ENCODE results near the gene LACRT. TPM values are rescaled to one million over a fixed set of nuclear protein-coding genes. Genes with fewer than 3 reads are reported as not detected.

Gene LACRT
- total and polyA plus RNA-seq, 2 donors (not counting 1 experiment from before 2014, with no cell fraction given): not detected

DNA sequence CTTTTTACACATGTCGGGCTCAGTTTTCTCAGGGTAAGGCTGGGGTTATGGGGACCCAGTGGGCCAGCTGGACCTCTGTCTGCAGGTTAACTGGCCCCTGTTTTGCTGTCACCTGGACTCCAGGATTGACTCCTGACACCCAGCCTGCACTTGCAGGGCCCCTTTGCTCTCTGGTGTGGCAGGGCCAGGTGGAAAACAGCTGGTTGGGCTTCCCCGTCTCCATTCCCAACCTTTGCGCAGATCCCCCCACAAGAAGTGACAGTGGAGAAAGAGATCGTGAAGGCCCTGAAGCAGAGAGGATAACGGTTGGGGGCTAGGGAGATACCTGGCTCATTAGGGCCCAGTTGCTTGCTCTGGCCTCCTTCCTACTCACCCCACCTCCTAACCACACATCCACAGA is 44.7 kb downstream of the LACRT start:
- Histone ChIP-seq H4K20me1 (ENCODE audit: control insufficient read depth, insufficient read depth, low read length, poor library complexity, severe bottlenecking) (no peaks in the 10 kb centered on the region), H3K36me3 (replicated peaks in 1 of 2; ENCODE audit: control extremely low read depth in 1 of 2, control insufficient read depth in 1 of 2, extremely low read depth in 1 of 2, insufficient read depth in 2 of 2, low read length in 1 of 2) (no peaks in the 10 kb centered on the region), H3K27me3 (replicated peaks in 1 of 4; ENCODE audit: control extremely low read depth in 1 of 4, control insufficient read depth in 3 of 4, insufficient read depth in 4 of 4, low read length in 3 of 4) (peaks cover 0 to 66% (median 22%) of the 10 kb centered on the region in 4 experiments), H3K9me3 (ENCODE audit: control extremely low read depth in 1 of 3, control insufficient read depth in 2 of 3, insufficient read depth in 1 of 3, low read length in 2 of 3) (no peaks in the 10 kb centered on the region), H3K79me2 (ENCODE audit: control insufficient read depth, insufficient read depth, low read length) (no peaks in the 10 kb centered on the region), H3K4me2 (replicated peaks; ENCODE audit: low read depth, low read length, poor library complexity, severe bottlenecking) (no peak overlapping the region), H2AFZ (ENCODE audit: insufficient read depth, low read depth, low read length, poor library complexity, severe bottlenecking) (no peak overlapping the region), H3K4me1 (ENCODE audit: control insufficient read depth in 2 of 2, insufficient read depth in 2 of 2, low read length in 2 of 2) (peaks cover 6 to 12% of the 10 kb centered on the region in 2 donors), H3K4me3 (ENCODE audit: control extremely low read depth in 1 of 5, extremely low read depth in 1 of 5, insufficient read depth in 1 of 5, low read depth in 2 of 5, low read length in 4 of 5) (no peak overlapping the region), H3K9ac (ENCODE audit: low read length) (no peak overlapping the region), H3K27ac (ENCODE audit: low read length in 2 of 2) (no peak overlapping the region)
- intact Hi-C loops (cut with micrococcal nuclease): no loop called here
- H3K4me3 Mint-ChIP-seq: no peak overlapping the region
- no peak overlapping the region for H3K27ac Mint-ChIP-seq
- DNase-seq (no peak), ATAC-seq (ENCODE audit: low read depth) (no peak)
- peaks cover 70% of the 10 kb centered on the region for H3K27me3 Mint-ChIP-seq
- H3K9me3 Mint-ChIP-seq (ENCODE audit: insufficient read depth): no peaks in the 10 kb centered on the region
- CTCF ChIA-PET: interaction anchor here (2.3 kb wide), 1 partner anchor 10 kb away, joined by 9 read pairs; no protein-coding TSS in a partner anchor
- no CpG with 5 or more reads among the region's 5 CpGs for WGBS (ENCODE audit: insufficient coverage)
- TF ChIP-seq, protein P1, sequence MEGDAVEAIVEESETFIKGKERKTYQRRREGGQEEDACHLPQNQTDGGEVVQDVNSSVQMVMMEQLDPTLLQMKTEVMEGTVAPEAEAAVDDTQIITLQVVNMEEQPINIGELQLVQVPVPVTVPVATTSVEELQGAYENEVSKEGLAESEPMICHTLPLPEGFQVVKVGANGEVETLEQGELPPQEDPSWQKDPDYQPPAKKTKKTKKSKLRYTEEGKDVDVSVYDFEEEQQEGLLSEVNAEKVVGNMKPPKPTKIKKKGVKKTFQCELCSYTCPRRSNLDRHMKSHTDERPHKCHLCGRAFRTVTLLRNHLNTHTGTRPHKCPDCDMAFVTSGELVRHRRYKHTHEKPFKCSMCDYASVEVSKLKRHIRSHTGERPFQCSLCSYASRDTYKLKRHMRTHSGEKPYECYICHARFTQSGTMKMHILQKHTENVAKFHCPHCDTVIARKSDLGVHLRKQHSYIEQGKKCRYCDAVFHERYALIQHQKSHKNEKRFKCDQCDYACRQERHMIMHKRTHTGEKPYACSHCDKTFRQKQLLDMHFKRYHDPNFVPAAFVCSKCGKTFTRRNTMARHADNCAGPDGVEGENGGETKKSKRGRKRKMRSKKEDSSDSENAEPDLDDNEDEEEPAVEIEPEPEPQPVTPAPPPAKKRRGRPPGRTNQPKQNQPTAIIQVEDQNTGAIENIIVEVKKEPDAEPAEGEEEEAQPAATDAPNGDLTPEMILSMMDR (IDR thresholded peaks at IDR 0.05): no peak
- TF ChIP-seq EZH2 (IDR thresholded peaks at IDR 0.05; ENCODE audit: borderline replicate concordance, insufficient read depth, low read depth, low read length, poor library complexity, severe bottlenecking): no peak
- POLR2A ChIA-PET: no interaction called here
- H3K4me1 Mint-ChIP-seq: peaks cover 7% of the 10 kb centered on the region

DNA sequence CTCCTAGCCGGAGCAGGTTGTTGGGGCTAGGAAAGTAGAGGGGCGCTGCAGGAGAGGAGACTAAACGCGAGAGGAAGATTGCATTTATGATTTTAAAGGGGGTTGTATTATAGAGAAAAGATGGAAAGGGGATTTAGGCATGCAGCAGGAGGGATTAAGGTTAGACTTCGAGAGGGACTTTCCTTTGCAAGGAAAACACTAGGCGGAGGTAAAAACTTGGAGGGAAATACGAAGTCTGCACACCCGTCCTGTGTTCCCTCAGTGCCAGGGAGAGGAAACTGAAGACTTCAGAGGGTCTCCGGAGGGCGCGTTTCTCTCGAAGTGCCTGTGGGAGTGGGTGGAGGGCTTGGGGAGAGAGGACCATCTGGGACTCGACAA is 45.8 kb downstream of the LACRT start:
- Histone ChIP-seq H3K4me3 (ENCODE audit: control extremely low read depth in 1 of 5, extremely low read depth in 1 of 5, insufficient read depth in 1 of 5, low read depth in 2 of 5, low read length in 4 of 5) (peak overlapping the region in 2 of 5 experiments; percentile 12 to 27), H3K36me3 (replicated peaks in 1 of 2; ENCODE audit: control extremely low read depth in 1 of 2, control insufficient read depth in 1 of 2, extremely low read depth in 1 of 2, insufficient read depth in 2 of 2, low read length in 1 of 2) (no peaks in the 10 kb centered on the region), H3K27me3 (replicated peaks in 1 of 4; ENCODE audit: control extremely low read depth in 1 of 4, control insufficient read depth in 3 of 4, insufficient read depth in 4 of 4, low read length in 3 of 4) (peaks cover 0 to 68% (median 22%) of the 10 kb centered on the region in 4 experiments), H3K79me2 (ENCODE audit: control insufficient read depth, insufficient read depth, low read length) (no peaks in the 10 kb centered on the region), H3K4me2 (replicated peaks; ENCODE audit: low read depth, low read length, poor library complexity, severe bottlenecking) (peak overlapping the region; percentile 68), H3K9ac (ENCODE audit: low read length) (no peak overlapping the region), H3K27ac (ENCODE audit: low read length in 2 of 2) (no peak overlapping the region), H3K4me1 (ENCODE audit: control insufficient read depth in 2 of 2, insufficient read depth in 2 of 2, low read length in 2 of 2) (peaks cover 6 to 12% of the 10 kb centered on the region in 2 donors), H3K9me3 (ENCODE audit: control extremely low read depth in 1 of 3, control insufficient read depth in 2 of 3, insufficient read depth in 1 of 3, low read length in 2 of 3) (no peaks in the 10 kb centered on the region), H4K20me1 (ENCODE audit: control insufficient read depth, insufficient read depth, low read length, poor library complexity, severe bottlenecking) (no peaks in the 10 kb centered on the region), H2AFZ (ENCODE audit: insufficient read depth, low read depth, low read length, poor library complexity, severe bottlenecking) (no peak overlapping the region)
- H3K9me3 Mint-ChIP-seq (ENCODE audit: insufficient read depth): no peaks in the 10 kb centered on the region
- ChIA-PET POLR2A (no interaction called here), CTCF (no interaction called here)
- intact Hi-C loops (cut with micrococcal nuclease): no loop called here
- H3K4me3 Mint-ChIP-seq: peak overlapping the region; percentile 68
- no peak overlapping the region for H3K27ac Mint-ChIP-seq
- WGBS (ENCODE audit: insufficient coverage): 34% methylated on average over 13 of the region's 13 CpGs
- no peak for TF ChIP-seq EZH2 (IDR thresholded peaks at IDR 0.05; ENCODE audit: borderline replicate concordance, insufficient read depth, low read depth, low read length, poor library complexity, severe bottlenecking)
- TF ChIP-seq, protein P1 (IDR thresholded peaks at IDR 0.05): no peak
- H3K27me3 Mint-ChIP-seq: peaks cover 76% of the 10 kb centered on the region
- peaks cover 7% of the 10 kb centered on the region for H3K4me1 Mint-ChIP-seq
- ATAC-seq (ENCODE audit: low read depth) (no peak), DNase-seq (no peak)
